HepG2 (cell line): ENCODE results near the gene FBXW5. TPM values are rescaled to one million over a fixed set of nuclear protein-coding genes. Genes with fewer than 3 reads are reported as not detected.

Experiments
- AGO2 ChIP-seq: fragments of 200-400 bp; formaldehyde crosslinking; optimal IDR thresholded peaks from 2 replicates; pipeline ENCODE3; 2017; ENCODE audit warnings: mild to moderate bottlenecking, low read depth, low read length, moderate library complexity
- AKAP8 ChIP-seq: sonication (generic); formaldehyde crosslinking; IDR thresholded peaks from 2 replicates; pipeline ENCODE4 v1.5.1; 2020; ENCODE audit warnings: mild to moderate bottlenecking, missing genetic modification reagents
- BATF2 ChIP-seq: sonication (generic); formaldehyde crosslinking; IDR thresholded peaks from 2 replicates; pipeline ENCODE4 v1.8.0; 2022; ENCODE audit warnings: mild to moderate bottlenecking, missing genetic modification reagents, moderate library complexity
- ESRRA ChIP-seq: sonication (generic); formaldehyde crosslinking; IDR thresholded peaks from 2 replicates; pipeline ENCODE4 v1.5.1; 2020; ENCODE audit warnings: mild to moderate bottlenecking, low read depth, missing genetic modification reagents
- GATAD1 ChIP-seq: IDR thresholded peaks from 2 replicates; pipeline ENCODE4 v1.6.1; 2016; ENCODE audit warnings: missing genetic modification reagents, missing compliant biosample characterization
- GLMP ChIP-seq: sonication (generic); formaldehyde crosslinking; IDR thresholded peaks from 2 replicates; pipeline ENCODE4 v1.9.0; 2021; ENCODE audit warnings: missing genetic modification reagents, mild to moderate bottlenecking, borderline replicate concordance
- HNRNPK ChIP-seq: fragments of 200-400 bp; formaldehyde crosslinking; IDR thresholded peaks from 2 replicates; pipeline ENCODE4 v1.6.1; 2018; ENCODE audit warnings: low read length, low read depth, moderate library complexity, mild to moderate bottlenecking; ENCODE audit not compliant: poor library complexity, severe bottlenecking
- IRF9 ChIP-seq: sonication (generic); formaldehyde crosslinking; IDR thresholded peaks from 2 replicates; pipeline ENCODE4 v1.8.0; 2022; ENCODE audit warnings: missing genetic modification reagents, mild to moderate bottlenecking, borderline replicate concordance
- KDM2A ChIP-seq: sonication (generic); formaldehyde crosslinking; IDR thresholded peaks from 2 replicates; pipeline ENCODE4 v1.4.0; 2020; ENCODE audit warnings: low read depth, missing genetic modification reagents, borderline replicate concordance
- NCOA1 ChIP-seq: sonication (generic); formaldehyde crosslinking; IDR thresholded peaks from 2 replicates; pipeline ENCODE4 v1.9.0; 2021; ENCODE audit warnings: missing genetic modification reagents
- NFRKB ChIP-seq: fragments of 450-650 bp; IDR thresholded peaks from 2 replicates; pipeline ENCODE4 v1.6.1; 2017
- NONO ChIP-seq, 2 experiments: fragments of 450-650 bp in 1 of 2; sonication (generic) in 1 of 2; formaldehyde crosslinking in 1 of 2; IDR thresholded peaks in 1 of 2; conservative IDR thresholded peaks in 1 of 2; 2 replicates each; pipeline versions ENCODE4 v1.6.1 to v1.8.0; 2017 to 2022; ENCODE audit warnings: mild to moderate bottlenecking in 1 of 2, missing genetic modification reagents in 1 of 2, moderate library complexity in 1 of 2
- RCOR2 ChIP-seq: IDR thresholded peaks from 2 replicates; pipeline ENCODE4 v1.6.1; 2016; ENCODE audit warnings: missing biosample characterization, missing genetic modification reagents
- RFXAP ChIP-seq: sonication (generic); formaldehyde crosslinking; IDR thresholded peaks from 2 replicates; pipeline ENCODE4 v1.4.0; 2020; ENCODE audit warnings: missing genetic modification reagents, borderline replicate concordance
- RNF2 ChIP-seq: fragments of 450-650 bp; conservative IDR thresholded peaks from 2 replicates; pipeline ENCODE4 v1.6.1; 2016; ENCODE audit warnings: low read depth
- STAG1 ChIP-seq: sonication (generic); formaldehyde crosslinking; IDR thresholded peaks from 2 replicates; pipeline ENCODE4 v1.4.0; 2020; ENCODE audit warnings: missing genetic modification reagents
- ZBTB7A ChIP-seq: sonication (generic); formaldehyde crosslinking; IDR thresholded peaks from 2 replicates; pipeline ENCODE4 v1.8.0; 2022; ENCODE audit warnings: mild to moderate bottlenecking, missing genetic modification reagents
- ZNF280D ChIP-seq: sonication (generic); formaldehyde crosslinking; IDR thresholded peaks from 2 replicates; pipeline ENCODE4 v1.5.1; 2020; ENCODE audit warnings: mild to moderate bottlenecking, missing genetic modification reagents
- ZNF550 ChIP-seq: sonication (generic); formaldehyde crosslinking; IDR thresholded peaks from 2 replicates; pipeline ENCODE4 v1.4.0; 2020; ENCODE audit warnings: mild to moderate bottlenecking, missing genetic modification reagents, borderline replicate concordance
- ZNF572 ChIP-seq: sonication (generic); formaldehyde crosslinking; IDR thresholded peaks from 2 replicates; pipeline ENCODE4 v1.5.1; 2020; ENCODE audit warnings: mild to moderate bottlenecking, missing genetic modification reagents
- ZNF598 ChIP-seq: sonication (generic); formaldehyde crosslinking; IDR thresholded peaks from 2 replicates; pipeline ENCODE4 v1.5.1; 2020; ENCODE audit warnings: mild to moderate bottlenecking, missing genetic modification reagents, borderline replicate concordance
- ZNF75D ChIP-seq: sonication (generic); formaldehyde crosslinking; IDR thresholded peaks from 2 replicates; pipeline ENCODE4 v1.8.1; 2023; ENCODE audit warnings: missing genetic modification reagents, mild to moderate bottlenecking, borderline replicate concordance
- polyA plus RNA-seq, 8 experiments: library from polyadenylated mRNA; depleted of rRNA in 3 of 8; stranded (reverse) in 7 of 8; unstranded in 1 of 8; fragments of >200 nt; fragmentation: Illumina TruSeq in 4 of 8; extraction: Trizol in 4 of 8; gene quantifications; 2 replicates each; pipeline versions ENCODE4 v1.2.1 to v1.2.3, GENCODE V29; 2011 to 2016; ENCODE audit warnings: low read depth in 4 of 8, missing spikeins in 1 of 8, mixed read lengths in 1 of 8; ENCODE audit not compliant: insufficient read depth in 1 of 8
- total RNA-seq, 5 experiments: library from RNA; depleted of rRNA; stranded (reverse); fragments of >200 nt; fragmentation: Illumina TruSeq; extraction: Trizol; gene quantifications; 2 replicates each; pipeline ENCODE4 v1.2.3, GENCODE V29; 2016; ENCODE audit warnings: low read depth in 1 of 5
- TF ChIP-seq, protein P1 (sequence below): IDR thresholded peaks from 2 replicates; pipeline ENCODE4 v1.6.1; 2016; ENCODE audit warnings: missing compliant biosample characterization, missing genetic modification reagents, borderline replicate concordance

Gene FBXW5
- total and polyA plus RNA-seq, 2 of the 13 experiments (the other 11 are each of a cell fraction or from before 2014, with no cell fraction given), result 52.0 to 60.4 TPM

- TF ChIP-seq STAG1 (CRISPR knock-in tag), result peak; percentile 88
- TF ChIP-seq NCOA1, result no peak
- TF ChIP-seq ESRRA (CRISPR knock-in tag), result peak; percentile 41; the same call in 1 of the 2 replicates
- 0 out of 2 replicates have a peak, but pooled peaks have one; percentile 46 for TF ChIP-seq RCOR2 (CRISPR knock-in tag)
- TF ChIP-seq ZNF572 (CRISPR knock-in tag), result 0 out of 2 replicates have a peak, but pooled peaks have one; percentile 59
- no peak for TF ChIP-seq NFRKB
- TF ChIP-seq, protein P1, sequence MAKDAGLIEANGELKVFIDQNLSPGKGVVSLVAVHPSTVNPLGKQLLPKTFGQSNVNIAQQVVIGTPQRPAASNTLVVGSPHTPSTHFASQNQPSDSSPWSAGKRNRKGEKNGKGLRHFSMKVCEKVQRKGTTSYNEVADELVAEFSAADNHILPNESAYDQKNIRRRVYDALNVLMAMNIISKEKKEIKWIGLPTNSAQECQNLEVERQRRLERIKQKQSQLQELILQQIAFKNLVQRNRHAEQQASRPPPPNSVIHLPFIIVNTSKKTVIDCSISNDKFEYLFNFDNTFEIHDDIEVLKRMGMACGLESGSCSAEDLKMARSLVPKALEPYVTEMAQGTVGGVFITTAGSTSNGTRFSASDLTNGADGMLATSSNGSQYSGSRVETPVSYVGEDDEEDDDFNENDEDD (CRISPR knock-in tag), result no peak
- TF ChIP-seq AKAP8, result no peak
- TF ChIP-seq ZNF75D (CRISPR knock-in tag), result no peak
- peak; percentile 40; the same call in 1 of the 2 replicates for TF ChIP-seq IRF9 (CRISPR knock-in tag)
- TF ChIP-seq BATF2, result no peak
- TF ChIP-seq ZNF550, result no peak
- TF ChIP-seq AGO2, result peak; percentile 22
- no peak for TF ChIP-seq NONO (IDR thresholded peaks at IDR 0.05)
- TF ChIP-seq NONO (CRISPR knock-in tag; conservative IDR thresholded peaks at IDR 0.05), result peak; percentile 62
- 0 out of 2 replicates have a peak, but pooled peaks have one; percentile 18 for TF ChIP-seq GATAD1 (CRISPR knock-in tag)
- 0 out of 2 replicates have a peak, but pooled peaks have one; percentile 26 for TF ChIP-seq ZBTB7A (CRISPR knock-in tag)
- TF ChIP-seq GLMP (CRISPR knock-in tag), result no peak
- TF ChIP-seq HNRNPK, result no peak
- TF ChIP-seq KDM2A, result peak; percentile 60; the same call in 1 of the 2 replicates
- TF ChIP-seq RFXAP (CRISPR knock-in tag), result peak; percentile 55; the same call in 1 of the 2 replicates
- TF ChIP-seq ZNF280D (CRISPR knock-in tag), result 0 out of 2 replicates have a peak, but pooled peaks have one; percentile 21
- TF ChIP-seq ZNF598, result peak; percentile 43; the same call in 1 of the 2 replicates
- TF ChIP-seq RNF2, result no peak
These were observed 3.5 kb upstream of the FBXW5 start (continued) for GRCh38 chr9:136947955-136948510.
